HG03159 (cell line): ENCODE data around the gene CSDE1.

Experiments
- ATAC-seq: cut with Tn5 transposase; IDR thresholded peaks from one replicate; pipeline ENCODE4 v1.9.1; 2021; ENCODE audit warnings: mild to moderate bottlenecking, moderate library complexity; ENCODE audit not compliant: unreplicated experiment

The CSDE1 gene

GRCh38 chr1:114668373-114668772, 89.4 kb downstream of the CSDE1 start:
- no peak for ATAC-seq

DNA sequence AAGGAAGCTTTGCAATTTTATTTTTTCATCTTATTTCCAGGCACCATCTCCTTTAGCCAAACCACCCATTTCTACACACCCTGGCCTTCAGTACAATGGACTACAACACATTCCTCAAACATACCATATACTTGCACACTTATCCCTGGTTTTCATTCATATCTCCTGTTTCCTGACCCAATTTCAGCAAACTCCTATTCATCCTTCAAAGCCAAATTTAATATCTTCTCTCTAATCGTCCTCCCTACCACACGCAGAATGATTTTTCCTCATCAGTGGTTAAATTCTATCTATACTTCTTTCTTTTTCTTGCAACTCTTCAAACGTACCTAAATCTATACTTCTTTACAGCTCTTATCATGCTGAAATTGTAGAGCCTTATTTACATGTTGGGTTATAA, 90.8 kb downstream of the CSDE1 start:
- ATAC-seq, result no peak
